Stimulated activated CD8-positive, alpha-beta memory T cell treated with anti-CD3 and anti-CD28 coated beads, Interleukin-15, amount 100 ng/mL, for 4 hours (primary cell): ENCODE results near the gene TP53TG3E.
"Not testable (repeated sequence)": the region's sequence is repeated elsewhere in the genome, so short reads cannot be mapped to it uniquely, and the experiment has no call there.

ENCODE experiments used
- DNase-seq, 2 donors: peaks; one replicate each; pipeline ENCODE4 v3.0.0-alpha.2; 2020; ENCODE audit warnings: low read depth in 2 of 2

TP53TG3E gene

DNA sequence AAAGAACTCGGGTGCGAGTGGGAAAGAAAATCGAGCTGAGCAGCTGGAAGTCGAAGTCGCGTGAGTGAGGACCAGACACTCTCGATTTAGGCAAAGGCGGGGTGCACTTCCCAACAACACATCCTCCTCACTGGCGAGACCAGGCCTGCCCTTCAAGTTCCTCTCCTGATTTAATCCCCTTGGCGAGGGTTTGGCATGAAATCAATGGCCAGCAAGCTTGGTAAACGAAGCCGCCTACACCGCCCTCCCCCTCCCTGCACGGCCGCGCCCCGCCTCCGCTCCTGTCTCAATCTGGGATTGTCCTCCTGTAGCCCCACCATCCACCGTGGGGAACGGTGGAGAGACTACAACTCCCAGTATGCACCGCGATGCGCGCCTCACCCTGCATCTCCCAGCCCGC is at the start of gene TP53TG3E:
TP53TG3E (plus strand) TSS at position 301 of the 400 bp plus-strand sequence; CDS start at position 369, 68 bp downstream.
- DNase-seq, result not testable (repeated sequence)

DNA sequence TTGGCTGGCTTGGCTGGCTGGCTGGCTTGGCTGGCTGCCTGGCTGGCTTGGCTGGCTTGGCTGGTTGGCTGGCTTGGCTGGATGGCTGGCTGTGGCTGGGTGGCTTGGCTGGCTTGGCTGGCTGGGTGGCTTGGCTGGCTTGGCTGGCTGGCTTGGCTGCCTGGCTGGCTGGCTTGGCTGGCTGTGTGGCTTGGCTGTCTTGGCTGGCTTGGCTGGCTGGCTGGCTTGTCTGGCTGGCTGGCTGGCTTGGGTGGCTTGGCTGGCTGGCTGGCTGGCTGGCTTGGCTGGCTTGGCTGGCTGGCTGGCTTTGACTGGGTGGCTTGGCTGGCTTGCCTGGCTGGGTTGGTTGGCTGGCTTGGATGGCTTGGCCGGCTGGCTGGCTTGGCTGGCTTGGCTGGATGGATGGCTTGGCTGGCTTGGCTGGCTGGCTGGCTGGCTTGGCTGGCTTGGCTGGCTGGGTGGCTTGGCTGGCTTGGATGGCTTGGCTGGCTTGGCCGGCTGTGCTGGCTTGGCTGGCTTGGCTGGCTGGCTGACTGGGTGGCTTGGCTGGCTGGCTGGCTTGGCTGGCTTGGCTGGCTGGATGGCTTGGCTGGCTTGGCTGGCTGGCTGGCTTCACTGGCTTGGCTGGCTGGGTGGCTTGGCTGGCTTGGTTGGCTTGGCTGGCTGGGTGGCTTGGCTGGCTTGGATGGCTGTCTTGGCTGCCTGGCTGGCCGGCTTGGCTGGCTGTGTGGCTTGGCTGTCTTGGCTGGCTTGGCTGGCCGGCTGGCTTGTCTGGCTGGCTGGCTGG is 32.3 kb downstream of the TP53TG3E start:
- DNase-seq, result peak in 1 of 2 donors; percentile 37

GRCh38 chr16:33337627-33338542 is 33.8 kb downstream of the TP53TG3E start:
- DNase-seq, result peak in 1 of 2 donors; percentile 38

DNA sequence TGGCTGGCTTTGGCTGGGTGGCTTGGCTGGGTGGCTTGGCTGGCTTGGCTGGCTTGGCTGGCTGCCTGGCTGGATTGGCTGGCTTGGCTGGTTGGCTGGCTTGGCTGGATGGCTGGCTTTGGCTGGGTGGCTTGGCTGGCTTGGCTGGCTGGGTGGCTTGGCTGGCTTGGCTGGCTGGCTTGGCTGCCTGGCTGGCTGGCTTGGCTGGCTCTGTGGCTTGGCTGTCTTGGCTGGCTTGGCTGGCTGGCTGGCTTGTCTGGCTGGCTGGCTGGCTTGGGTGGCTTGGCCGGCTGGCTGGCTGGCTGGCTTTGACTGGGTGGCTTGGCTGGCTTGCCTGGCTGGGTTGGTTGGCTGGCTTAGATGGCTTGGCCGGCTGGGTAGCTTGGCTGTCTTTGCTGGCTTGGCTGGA is 34.4 kb downstream of the TP53TG3E start:
- DNase-seq, result not testable (repeated sequence)

GRCh38 chr16:33339093-33340061 is 35.3 kb downstream of the TP53TG3E start:
- DNase-seq, result peak in 1 of 2 donors; percentile 38
